Measurements from ENCODE around the gene OTP. TPM values are rescaled to one million over a fixed set of nuclear protein-coding genes. Genes with fewer than 3 reads are reported as not detected.

OTP gene
- total RNA-seq, 1 experiment from 2014 or later, result not detected

- Histone ChIP-seq H3K79me2 (ENCODE audit: low read length) (no peaks in the 10 kb centered on the region), H3K4me2 (ENCODE audit: low read length) (no peak overlapping the region), H3K4me3 (ENCODE audit: low read length) (no peak overlapping the region), H3K4me1 (ENCODE audit: insufficient read depth, low read length) (no peaks in the 10 kb centered on the region), H3K27me3 (ENCODE audit: low read length) (peaks cover 39% of the 10 kb centered on the region), H2AFZ (ENCODE audit: low read length) (no peak overlapping the region), H3K27ac (ENCODE audit: low read length) (no peak overlapping the region), H4K20me1 (ENCODE audit: low read length) (no peaks in the 10 kb centered on the region), H3F3A (ENCODE audit: low read length, unreplicated experiment) (no peaks in the 10 kb centered on the region), H3K36me3 (ENCODE audit: low read depth, low read length) (no peaks in the 10 kb centered on the region), H3K9me2 (replicated peaks; ENCODE audit: low read length) (no peaks in the 10 kb centered on the region), H3K9me3 (ENCODE audit: low read length) (no peaks in the 10 kb centered on the region), H3K9ac (ENCODE audit: low read length) (no peak overlapping the region)
- no peak for DNase-seq
- TF ChIP-seq CTCF (conservative IDR thresholded peaks at IDR 0.05; ENCODE audit: low read depth, low read length) (no peak), EZH2 (IDR thresholded peaks at IDR 0.05; ENCODE audit: low read length, unreplicated experiment) (no peak), EZH2phosphoT487 (IDR thresholded peaks at IDR 0.05; ENCODE audit: borderline replicate concordance, low read length) (no peak)
- no TSS peak for BruUV-seq (replicated peaks)
- ChIA-PET CTCF (no interaction called here), POLR2A (ENCODE audit: unreplicated experiment) (no interaction called here)
- intact Hi-C loops (cut with micrococcal nuclease), result no loop called here
- no peak for ATAC-seq
Measured at GRCh38 chr5:77644371-77645157, 6.1 kb upstream of the OTP start.

- Histone ChIP-seq H3K9me3 (ENCODE audit: low read length) (no peaks in the 10 kb centered on the region), H3K27me3 (ENCODE audit: low read length) (peaks cover 39% of the 10 kb centered on the region), H3F3A (ENCODE audit: low read length, unreplicated experiment) (no peaks in the 10 kb centered on the region), H3K4me1 (ENCODE audit: insufficient read depth, low read length) (no peaks in the 10 kb centered on the region), H3K9me2 (replicated peaks; ENCODE audit: low read length) (no peaks in the 10 kb centered on the region), H3K4me3 (ENCODE audit: low read length) (no peak overlapping the region), H4K20me1 (ENCODE audit: low read length) (no peaks in the 10 kb centered on the region), H3K4me2 (ENCODE audit: low read length) (no peak overlapping the region), H3K36me3 (ENCODE audit: low read depth, low read length) (no peaks in the 10 kb centered on the region), H3K27ac (ENCODE audit: low read length) (no peak overlapping the region), H3K9ac (ENCODE audit: low read length) (no peak overlapping the region), H2AFZ (ENCODE audit: low read length) (no peak overlapping the region), H3K79me2 (ENCODE audit: low read length) (no peaks in the 10 kb centered on the region)
- TF ChIP-seq EZH2 (IDR thresholded peaks at IDR 0.05; ENCODE audit: low read length, unreplicated experiment) (no peak), EZH2phosphoT487 (IDR thresholded peaks at IDR 0.05; ENCODE audit: borderline replicate concordance, low read length) (no peak), CTCF (conservative IDR thresholded peaks at IDR 0.05; ENCODE audit: low read depth, low read length) (no peak)
- intact Hi-C loops (cut with micrococcal nuclease), result no loop called here
- no peak for DNase-seq
- no peak for ATAC-seq
- ChIA-PET CTCF (no interaction called here), POLR2A (ENCODE audit: unreplicated experiment) (no interaction called here)
- BruUV-seq (replicated peaks), result no TSS peak
Measured at GRCh38 chr5:77643654-77644370, 5.3 kb upstream of the OTP start.

Data from PC-3 (cell line).